Measurements from ENCODE around the gene RAPGEF3. TPM values are rescaled to one million over a fixed set of nuclear protein-coding genes. Genes with fewer than 3 reads are reported as not detected.

RAPGEF3 gene
- polyA plus RNA-seq, 3 donors, result 0.08 to 2.5 (median 0.60) TPM

DNA sequence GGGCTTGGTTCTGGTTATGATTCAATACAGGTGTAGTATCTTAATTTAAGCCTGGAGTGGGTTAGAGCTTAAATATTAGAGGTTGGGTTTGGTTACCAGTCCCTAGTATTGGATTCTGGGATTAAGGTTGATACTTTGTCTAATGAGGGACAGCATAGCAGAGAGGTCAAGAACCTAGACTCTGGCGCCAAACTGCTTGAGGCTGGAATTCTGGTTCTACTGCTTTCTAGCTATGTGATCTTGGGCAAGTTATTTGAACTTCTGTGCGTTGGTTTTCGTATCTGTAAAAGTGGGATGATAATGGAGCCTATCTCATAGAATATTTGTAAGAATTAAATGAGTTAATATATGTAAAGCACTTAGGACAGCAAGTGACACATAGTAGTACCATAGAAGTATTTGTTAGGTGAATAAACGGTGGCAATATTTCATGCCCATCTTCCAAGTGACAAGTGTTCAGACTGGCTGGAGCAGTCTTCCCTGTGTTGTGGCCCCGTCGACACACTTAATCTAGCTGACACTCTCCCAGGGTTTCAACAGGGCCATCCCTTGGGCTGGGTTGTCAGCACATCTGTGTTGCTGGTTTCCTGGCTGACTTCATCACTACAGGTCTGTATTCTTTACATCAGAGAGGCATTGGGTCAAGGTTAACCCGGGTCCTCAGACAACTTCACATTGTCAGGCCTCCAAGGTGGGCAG is 36.4 kb downstream of the RAPGEF3 start:
- Histone ChIP-seq H3K27ac (ENCODE audit: low read depth in 1 of 2, low read length in 2 of 2) (no peak overlapping the region), H3K9ac (ENCODE audit: insufficient read depth, low read length, poor library complexity, severe bottlenecking) (no peak overlapping the region), H3K4me2 (replicated peaks; ENCODE audit: extremely low read depth, low read length, poor library complexity, severe bottlenecking) (no peak overlapping the region), H3K36me3 (replicated peaks in 1 of 2; ENCODE audit: control insufficient read depth in 1 of 2, insufficient read depth in 2 of 2, low read length in 2 of 2) (peaks cover 0 to 27% of the 10 kb centered on the region in 2 donors), H3K4me3 (replicated peaks in 1 of 3; ENCODE audit: low read depth in 2 of 3, low read length in 3 of 3) (no peak overlapping the region), H3K27me3 (ENCODE audit: control insufficient read depth in 2 of 2, insufficient read depth in 2 of 2, low read length in 2 of 2) (no peaks in the 10 kb centered on the region), H4K20me1 (ENCODE audit: insufficient read depth, low read length) (no peaks in the 10 kb centered on the region), H2AFZ (ENCODE audit: insufficient read depth, low read depth, low read length, poor library complexity, severe bottlenecking) (no peak overlapping the region), H3K9me3 (replicated peaks in 1 of 2; ENCODE audit: control insufficient read depth in 1 of 2, insufficient read depth in 1 of 2, low read length in 2 of 2) (no peaks in the 10 kb centered on the region), H3K79me2 (ENCODE audit: insufficient read depth, low read length) (no peaks in the 10 kb centered on the region), H3K4me1 (ENCODE audit: control insufficient read depth in 1 of 2, insufficient read depth in 2 of 2, low read length in 2 of 2) (peaks cover 16 to 24% of the 10 kb centered on the region in 2 donors)
- TF ChIP-seq, protein P1, sequence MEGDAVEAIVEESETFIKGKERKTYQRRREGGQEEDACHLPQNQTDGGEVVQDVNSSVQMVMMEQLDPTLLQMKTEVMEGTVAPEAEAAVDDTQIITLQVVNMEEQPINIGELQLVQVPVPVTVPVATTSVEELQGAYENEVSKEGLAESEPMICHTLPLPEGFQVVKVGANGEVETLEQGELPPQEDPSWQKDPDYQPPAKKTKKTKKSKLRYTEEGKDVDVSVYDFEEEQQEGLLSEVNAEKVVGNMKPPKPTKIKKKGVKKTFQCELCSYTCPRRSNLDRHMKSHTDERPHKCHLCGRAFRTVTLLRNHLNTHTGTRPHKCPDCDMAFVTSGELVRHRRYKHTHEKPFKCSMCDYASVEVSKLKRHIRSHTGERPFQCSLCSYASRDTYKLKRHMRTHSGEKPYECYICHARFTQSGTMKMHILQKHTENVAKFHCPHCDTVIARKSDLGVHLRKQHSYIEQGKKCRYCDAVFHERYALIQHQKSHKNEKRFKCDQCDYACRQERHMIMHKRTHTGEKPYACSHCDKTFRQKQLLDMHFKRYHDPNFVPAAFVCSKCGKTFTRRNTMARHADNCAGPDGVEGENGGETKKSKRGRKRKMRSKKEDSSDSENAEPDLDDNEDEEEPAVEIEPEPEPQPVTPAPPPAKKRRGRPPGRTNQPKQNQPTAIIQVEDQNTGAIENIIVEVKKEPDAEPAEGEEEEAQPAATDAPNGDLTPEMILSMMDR (IDR thresholded peaks at IDR 0.05), result no peak
- intact Hi-C loops (cut with micrococcal nuclease), result no loop called here
- DNase-seq, result no peak
- Mint-ChIP-seq H3K9me3 (peaks cover 0 to 4% (median 0%) of the 10 kb centered on the region in 7 donors), H3K27ac (peak overlapping the region in 1 of 7 donors; percentile 5), H3K27me3 (ENCODE audit: low read depth in 3 of 3) (peaks cover 4 to 15% (median 5%) of the 10 kb centered on the region in 3 donors), H3K4me3 (no peak overlapping the region), H3K4me1 (peaks cover 26% of the 10 kb centered on the region), H3K36me3 (peaks cover 41 to 56% of the 10 kb centered on the region in 2 donors)
- WGBS (ENCODE audit: insufficient coverage), result 92% methylated on average over 5 of the region's 7 CpGs

DNA sequence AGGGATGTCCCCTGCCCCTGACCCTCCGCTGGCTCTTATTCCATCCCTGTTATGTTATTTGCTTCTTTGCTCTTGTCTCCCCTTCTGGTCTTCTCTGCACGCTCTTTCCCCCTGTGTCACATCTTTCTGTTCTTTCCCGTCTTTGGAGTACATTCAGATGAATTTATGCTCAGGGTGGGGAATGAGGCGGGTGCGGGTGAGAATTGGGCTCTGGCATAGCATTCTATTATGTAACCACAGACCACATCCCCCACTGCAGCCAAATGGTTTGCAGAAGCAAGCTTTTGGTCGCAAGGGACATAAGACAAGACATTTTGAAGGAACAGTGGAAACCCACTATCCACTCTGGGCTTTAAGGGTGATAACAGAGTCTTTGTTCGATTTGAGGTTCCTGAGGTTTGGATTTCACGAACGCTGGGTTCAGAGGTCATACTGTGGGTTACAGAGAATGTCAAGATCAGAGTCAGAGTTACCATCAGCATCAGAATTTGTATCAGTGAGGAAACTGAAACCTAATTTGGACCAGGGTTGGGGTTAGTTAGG is 37.2 kb downstream of the RAPGEF3 start:
- Histone ChIP-seq H3K4me2 (replicated peaks; ENCODE audit: extremely low read depth, low read length, poor library complexity, severe bottlenecking) (no peak overlapping the region), H3K4me3 (replicated peaks in 1 of 3; ENCODE audit: low read depth in 2 of 3, low read length in 3 of 3) (no peak overlapping the region), H3K4me1 (ENCODE audit: control insufficient read depth in 1 of 2, insufficient read depth in 2 of 2, low read length in 2 of 2) (peaks cover 21 to 23% of the 10 kb centered on the region in 2 donors), H3K27ac (ENCODE audit: low read depth in 1 of 2, low read length in 2 of 2) (no peak overlapping the region), H3K9me3 (replicated peaks in 1 of 2; ENCODE audit: control insufficient read depth in 1 of 2, insufficient read depth in 1 of 2, low read length in 2 of 2) (no peaks in the 10 kb centered on the region), H3K9ac (ENCODE audit: insufficient read depth, low read length, poor library complexity, severe bottlenecking) (no peak overlapping the region), H3K36me3 (replicated peaks in 1 of 2; ENCODE audit: control insufficient read depth in 1 of 2, insufficient read depth in 2 of 2, low read length in 2 of 2) (peaks cover 0 to 27% of the 10 kb centered on the region in 2 donors), H3K27me3 (ENCODE audit: control insufficient read depth in 2 of 2, insufficient read depth in 2 of 2, low read length in 2 of 2) (no peaks in the 10 kb centered on the region), H3K79me2 (ENCODE audit: insufficient read depth, low read length) (no peaks in the 10 kb centered on the region), H2AFZ (ENCODE audit: insufficient read depth, low read depth, low read length, poor library complexity, severe bottlenecking) (no peak overlapping the region), H4K20me1 (ENCODE audit: insufficient read depth, low read length) (peaks cover under 1% of the 10 kb centered on the region)
- peaks cover 41 to 59% of the 10 kb centered on the region in 2 donors for H3K36me3 Mint-ChIP-seq
- peak overlapping the region in 1 of 7 donors; percentile 33 for H3K27ac Mint-ChIP-seq
- no peak for DNase-seq
- WGBS (ENCODE audit: insufficient coverage), result 5% methylated on average over 2 of the region's 9 CpGs
- intact Hi-C loops (cut with micrococcal nuclease), result no loop called here
- H3K9me3 Mint-ChIP-seq, result peaks cover 0 to 4% (median 0%) of the 10 kb centered on the region in 7 donors
- peaks cover 31% of the 10 kb centered on the region for H3K4me1 Mint-ChIP-seq
- H3K4me3 Mint-ChIP-seq, result no peak overlapping the region
- H3K27me3 Mint-ChIP-seq (ENCODE audit: low read depth in 3 of 3), result peaks cover 6 to 14% (median 7%) of the 10 kb centered on the region in 3 donors
- TF ChIP-seq, protein P1 (IDR thresholded peaks at IDR 0.05), result no peak
